Upper lobe of left lung (tissue), 6 donors: Measurements from ENCODE around the gene SLC12A7. TPM values are rescaled to one million over a fixed set of nuclear protein-coding genes. Genes with fewer than 3 reads are reported as not detected.

Experiments used
- ATAC-seq, 2 donors: fragments of 200-7000 bp; cut with Tn5 transposase; one replicate each; pipeline ENCODE4 v1.9.1; 2022; ENCODE audit warnings: mild to moderate bottlenecking in 2 of 2, moderate library complexity in 2 of 2; ENCODE audit not compliant: low FRiP score in 2 of 2
- DNase-seq, 2 donors: peaks; one replicate each; pipeline ENCODE4 v3.0.0-alpha.2; 2019 to 2020
- H3K27ac ChIP-seq, 4 donors: fragments of 200-600 bp; sonication (generic); one replicate each; pipeline ENCODE4 v1.5.1; 2016 to 2019
- H3K27me3 ChIP-seq, 4 donors: fragments of 200-600 bp; sonication (generic); one replicate each; pipeline ENCODE4 v1.5.1; 2017 to 2019
- H3K36me3 ChIP-seq, 4 donors: fragments of 200-600 bp; sonication (generic); one replicate each; pipeline ENCODE4 v1.5.1; 2016 to 2019
- H3K4me1 ChIP-seq, 4 donors: fragments of 200-600 bp; sonication (generic); one replicate each; pipeline ENCODE4 v1.5.1; 2018 to 2019
- H3K4me3 ChIP-seq, 4 donors: fragments of 200-600 bp; sonication (generic); one replicate each; pipeline ENCODE4 v1.5.1; 2017 to 2019; ENCODE audit warnings: mild to moderate bottlenecking in 2 of 4, moderate library complexity in 1 of 4
- H3K9me3 ChIP-seq, 4 donors: fragments of 200-600 bp; sonication (generic); one replicate each; pipeline ENCODE4 v1.5.1; 2018 to 2019
- EP300 ChIP-seq, 4 donors: sonication (generic); formaldehyde crosslinking; IDR thresholded peaks; one replicate each; pipeline ENCODE4 v1.5.1; 2017; ENCODE audit warnings: antibody characterized with exemption in 4 of 4, control low read depth in 2 of 4
- POLR2A ChIP-seq, 4 donors: fragments of 450-650 bp; IDR thresholded peaks; one replicate each; pipeline ENCODE4 v1.5.1; 2016 to 2017; ENCODE audit warnings: antibody characterized with exemption in 4 of 4, mild to moderate bottlenecking in 2 of 4
- POLR2AphosphoS5 ChIP-seq, 2 donors: sonication (generic); formaldehyde crosslinking; IDR thresholded peaks; one replicate each; pipeline ENCODE4 v1.5.1; 2017; ENCODE audit warnings: antibody characterized with exemption in 2 of 2
- WGBS, 2 donors: methylation state at CpG; one replicate each; pipeline ENCODE4 v1.1.5; 2017 to 2018; 5-methylcytosine and 5-hydroxymethylcytosine counted together
- total RNA-seq, 6 donors: library from RNA; depleted of rRNA in 4 of 6; stranded (reverse); fragments of >200 nt in 4 of 6; gene quantifications; one replicate each; pipeline versions ENCODE4 v1.1.0 to v1.2.1, GENCODE V29; 2016 to 2021
- TF ChIP-seq, protein P1 (sequence below), 6 experiments: fragments of 450-650 bp in 4 of 6; fragments of 200-600 bp in 2 of 6; sonication (generic) in 2 of 6; IDR thresholded peaks; one replicate each; pipeline ENCODE4 v1.5.1; 2016 to 2019; ENCODE audit warnings: antibody characterized with exemption in 6 of 6
- donor health status: DM: no; HTN: no; CAD: no; lungs with moderate emphysema.
- donor health status: DM: no; HTN: yes; CAD: no; lungs with severe emphysema.

SLC12A7 gene
- total RNA-seq = 100 to 1,000 TPM in 1 of 6 donors, 10 to 100 TPM in 5; 31.3 to 138 (median 48.5) TPM

DNA sequence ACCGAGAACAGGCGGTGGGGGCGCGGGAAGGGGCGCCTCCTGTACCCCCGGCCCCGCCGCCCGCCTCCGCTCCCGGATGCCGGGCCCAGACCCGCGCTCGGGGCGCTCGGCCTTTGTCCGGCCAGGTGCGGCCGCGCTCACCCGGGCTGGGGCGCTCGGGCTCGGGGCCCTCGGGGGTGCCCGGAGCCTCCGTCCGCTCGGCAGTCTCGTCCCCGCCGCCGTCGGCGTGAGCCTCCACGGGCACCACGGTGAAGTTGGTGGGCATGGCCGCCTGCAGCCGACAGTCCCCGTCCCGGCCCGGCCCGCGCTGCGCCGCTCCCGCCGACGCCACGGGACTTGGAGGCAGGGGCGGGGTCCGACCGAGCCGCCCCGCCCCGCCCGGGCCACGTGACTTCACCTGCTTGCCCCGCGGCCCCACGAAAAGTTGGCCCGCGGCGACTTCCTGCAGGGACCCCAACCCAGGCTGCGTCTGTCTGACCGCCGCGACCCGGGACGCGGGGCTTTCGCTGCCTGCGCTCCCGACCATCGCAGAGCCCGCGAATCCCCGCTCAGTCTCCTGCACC, at the start of gene SLC12A7:
Gene SLC12A7, minus strand, starts transcription at position 337 of the 563 bp plus-strand sequence. Its CDS starts 72 bp downstream, at position 265.
- Histone ChIP-seq H3K27me3 (no peaks in the 10 kb centered on the region), H3K9me3 (no peaks in the 10 kb centered on the region), H3K4me3 (peak within 1 kb of the TSS; percentile 63 to 93 (median 82)), H3K27ac (peak within 1 kb of the TSS; percentile 87 to 92 (median 89)), H3K4me1 (peaks cover 16 to 45% (median 21%) of the 10 kb centered on the region in 4 donors), H3K36me3 (no peaks in the 10 kb centered on the region)
- ATAC-seq (peak in 1 of 2 donors; percentile 75), DNase-seq (peak; percentile 79 to 95)
- peak; percentile 43 to 89 for TF ChIP-seq POLR2AphosphoS5 (IDR thresholded peaks at IDR 0.05)
- TF ChIP-seq, protein P1, sequence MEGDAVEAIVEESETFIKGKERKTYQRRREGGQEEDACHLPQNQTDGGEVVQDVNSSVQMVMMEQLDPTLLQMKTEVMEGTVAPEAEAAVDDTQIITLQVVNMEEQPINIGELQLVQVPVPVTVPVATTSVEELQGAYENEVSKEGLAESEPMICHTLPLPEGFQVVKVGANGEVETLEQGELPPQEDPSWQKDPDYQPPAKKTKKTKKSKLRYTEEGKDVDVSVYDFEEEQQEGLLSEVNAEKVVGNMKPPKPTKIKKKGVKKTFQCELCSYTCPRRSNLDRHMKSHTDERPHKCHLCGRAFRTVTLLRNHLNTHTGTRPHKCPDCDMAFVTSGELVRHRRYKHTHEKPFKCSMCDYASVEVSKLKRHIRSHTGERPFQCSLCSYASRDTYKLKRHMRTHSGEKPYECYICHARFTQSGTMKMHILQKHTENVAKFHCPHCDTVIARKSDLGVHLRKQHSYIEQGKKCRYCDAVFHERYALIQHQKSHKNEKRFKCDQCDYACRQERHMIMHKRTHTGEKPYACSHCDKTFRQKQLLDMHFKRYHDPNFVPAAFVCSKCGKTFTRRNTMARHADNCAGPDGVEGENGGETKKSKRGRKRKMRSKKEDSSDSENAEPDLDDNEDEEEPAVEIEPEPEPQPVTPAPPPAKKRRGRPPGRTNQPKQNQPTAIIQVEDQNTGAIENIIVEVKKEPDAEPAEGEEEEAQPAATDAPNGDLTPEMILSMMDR (IDR thresholded peaks at IDR 0.05) = no peak
- peak in 3 of 4 donors; percentile 74 to 85 (median 80) for TF ChIP-seq POLR2A (IDR thresholded peaks at IDR 0.05)
- peak in 1 of 4 donors; percentile 9 for TF ChIP-seq EP300 (IDR thresholded peaks at IDR 0.05)
- WGBS, 2 donors = 0 to 3% methylated on average over 6 to 26 of the region's 79 CpGs

GRCh38 chr5:1161108-1161832, 49.4 kb upstream of the SLC12A7 start:
- Histone ChIP-seq H3K9me3 (peaks cover 0 to 4% (median 0%) of the 10 kb centered on the region in 4 donors), H3K27me3 (peaks cover 0 to 2% (median 0%) of the 10 kb centered on the region in 4 donors), H3K4me3 (no peak overlapping the region), H3K36me3 (no peaks in the 10 kb centered on the region), H3K4me1 (peaks cover 3 to 24% (median 12%) of the 10 kb centered on the region in 4 donors), H3K27ac (no peak overlapping the region)
- TF ChIP-seq EP300 (IDR thresholded peaks at IDR 0.05) (no peak), POLR2AphosphoS5 (IDR thresholded peaks at IDR 0.05) (no peak), POLR2A (IDR thresholded peaks at IDR 0.05) (no peak)
- TF ChIP-seq, protein P1 (IDR thresholded peaks at IDR 0.05) = no peak
- 74 to 87% methylated on average over 6 to 23 of the region's 23 CpGs for WGBS, 2 donors
- peak; percentile 2 to 4 for ATAC-seq
- DNase-seq = no peak

GRCh38 chr5:1159774-1160406, 48.0 kb upstream of the SLC12A7 start:
- Histone ChIP-seq H3K27ac (no peak overlapping the region), H3K9me3 (peaks cover 0 to 4% (median 0%) of the 10 kb centered on the region in 4 donors), H3K4me1 (peaks cover 13 to 31% (median 20%) of the 10 kb centered on the region in 4 donors), H3K4me3 (no peak overlapping the region), H3K36me3 (no peaks in the 10 kb centered on the region), H3K27me3 (peaks cover 0 to 16% (median 8%) of the 10 kb centered on the region in 4 donors)
- WGBS, 2 donors = 74 to 81% methylated on average over 4 of the region's 4 CpGs
- ATAC-seq (no peak), DNase-seq (no peak)
- TF ChIP-seq EP300 (IDR thresholded peaks at IDR 0.05) (no peak), POLR2A (IDR thresholded peaks at IDR 0.05) (no peak), POLR2AphosphoS5 (IDR thresholded peaks at IDR 0.05) (no peak)
- TF ChIP-seq, protein P1 (IDR thresholded peaks at IDR 0.05) = no peak

DNA sequence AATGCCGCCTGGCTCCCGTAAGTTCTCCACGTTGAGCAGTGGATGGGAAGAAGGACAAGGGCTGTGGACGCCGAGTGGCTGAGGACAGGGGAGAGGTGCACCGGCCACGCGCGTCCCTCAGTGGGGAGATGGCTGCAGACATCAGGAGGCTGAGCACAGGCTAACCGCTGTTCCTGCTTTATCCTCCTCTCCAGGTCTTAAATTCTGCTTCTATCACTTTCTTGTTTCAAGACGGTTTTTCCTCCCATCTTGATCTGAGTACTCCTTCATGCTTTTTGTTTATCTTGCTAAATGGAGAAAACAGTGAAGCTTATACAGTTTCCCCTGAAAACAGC, 47.4 kb upstream of the SLC12A7 start:
- no peak overlapping the region for H3K4me3 ChIP-seq
- H3K27me3 ChIP-seq = peaks cover 0 to 18% (median 10%) of the 10 kb centered on the region in 4 donors
- no peak for DNase-seq
- H3K9me3 ChIP-seq = peaks cover 0 to 4% (median 0%) of the 10 kb centered on the region in 4 donors
- H3K36me3 ChIP-seq = no peaks in the 10 kb centered on the region
- H3K27ac ChIP-seq = no peak overlapping the region
- H3K4me1 ChIP-seq = peaks cover 14 to 31% (median 20%) of the 10 kb centered on the region in 4 donors
- WGBS, 2 donors = 82 to 91% methylated on average over 11 of the region's 11 CpGs
- no peak for TF ChIP-seq POLR2AphosphoS5 (IDR thresholded peaks at IDR 0.05)
- no peak for TF ChIP-seq POLR2A (IDR thresholded peaks at IDR 0.05)
- TF ChIP-seq, protein P1 (IDR thresholded peaks at IDR 0.05) = no peak
- TF ChIP-seq EP300 (IDR thresholded peaks at IDR 0.05) = no peak
- no peak for ATAC-seq
